ENCODE measurements around the gene SND1.
A peak's percentile ranks its signal among the peaks of the same experiment; 100 is the strongest.

The SND1 gene

GRCh38 chr7:127651556-127652332, at the start of gene SND1:
Gene SND1, plus strand, starts transcription at chr7:127652194. Its CDS starts 180 bp downstream, at chr7:127652374.
- Mint-ChIP-seq H3K27ac (no peak within 1 kb of the TSS), H3K4me1 (peaks cover 42% of the 10 kb centered on the region)
- DNase-seq (ENCODE audit: low spot score in 2 of 2): peak; percentile 89 to 99

DNA sequence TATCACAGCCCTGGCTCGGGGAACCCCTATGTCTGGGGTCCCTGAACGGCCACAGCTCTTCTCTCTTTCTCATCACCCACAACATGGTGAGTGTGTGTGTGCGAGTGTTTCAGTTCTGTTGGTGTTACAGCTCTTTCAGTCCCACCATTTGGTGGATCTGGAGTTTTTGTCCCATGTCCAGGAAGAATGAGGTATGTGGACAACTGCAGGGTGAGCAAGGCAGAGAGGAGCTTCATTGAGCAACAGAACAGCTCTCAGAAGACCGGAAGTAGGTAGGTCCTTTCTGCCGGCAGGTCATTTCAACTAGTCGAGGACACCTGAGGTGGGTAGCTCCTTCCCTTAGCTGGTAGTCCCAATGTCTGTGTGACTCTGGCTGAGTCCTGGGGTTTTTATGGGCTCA, 43.5 kb upstream of the SND1 start:
- Mint-ChIP-seq H3K4me3 (no peak overlapping the region), H3K36me3 (no peaks in the 10 kb centered on the region), H3K4me1 (no peaks in the 10 kb centered on the region), H3K9me3 (no peaks in the 10 kb centered on the region), H3K27ac (no peak overlapping the region)
- DNase-seq (ENCODE audit: low spot score in 2 of 2): no peak
- no peak for ATAC-seq

More at GRCh38 chr7:127651556-127652332, at the start of gene SND1:
- Mint-ChIP-seq H3K4me3 (no peak within 1 kb of the TSS), H3K9me3 (no peaks in the 10 kb centered on the region), H3K36me3 (peaks cover 49% of the 10 kb centered on the region)
- peak; percentile 95 for ATAC-seq

DNA sequence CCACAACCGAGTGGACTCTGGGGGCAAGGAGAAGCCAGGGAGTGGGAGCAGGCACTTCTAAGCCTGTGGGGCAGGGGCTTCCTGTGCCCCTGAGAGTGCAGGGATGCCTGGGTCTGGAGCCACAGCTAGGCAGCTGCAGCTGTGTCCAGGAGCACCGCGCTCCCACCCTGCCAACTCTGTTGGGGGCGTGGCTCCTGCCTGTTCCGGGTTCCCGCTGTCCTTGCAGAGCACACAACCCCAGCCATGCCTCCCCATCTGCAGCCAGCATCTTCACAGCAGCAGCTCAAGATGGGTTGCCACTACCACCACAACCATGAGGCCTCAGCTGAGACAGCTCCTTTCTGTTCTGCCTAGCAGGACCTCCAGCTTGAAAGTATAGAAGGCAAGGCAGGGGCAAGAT, 42.7 kb upstream of the SND1 start:
- DNase-seq (ENCODE audit: low spot score in 2 of 2) (no peak), ATAC-seq (no peak)
- Mint-ChIP-seq H3K4me3 (no peak overlapping the region), H3K4me1 (no peaks in the 10 kb centered on the region), H3K9me3 (no peaks in the 10 kb centered on the region), H3K27ac (no peak overlapping the region), H3K36me3 (no peaks in the 10 kb centered on the region)

GRCh38 chr7:127612263-127612662, 39.7 kb upstream of the SND1 start:
- no peaks in the 10 kb centered on the region for H3K36me3 Mint-ChIP-seq
- no peaks in the 10 kb centered on the region for H3K4me1 Mint-ChIP-seq
- DNase-seq (ENCODE audit: low spot score in 2 of 2): no peak
- no peaks in the 10 kb centered on the region for H3K9me3 Mint-ChIP-seq
- H3K4me3 Mint-ChIP-seq: no peak overlapping the region
- H3K27ac Mint-ChIP-seq: no peak overlapping the region
- ATAC-seq: no peak

DNA sequence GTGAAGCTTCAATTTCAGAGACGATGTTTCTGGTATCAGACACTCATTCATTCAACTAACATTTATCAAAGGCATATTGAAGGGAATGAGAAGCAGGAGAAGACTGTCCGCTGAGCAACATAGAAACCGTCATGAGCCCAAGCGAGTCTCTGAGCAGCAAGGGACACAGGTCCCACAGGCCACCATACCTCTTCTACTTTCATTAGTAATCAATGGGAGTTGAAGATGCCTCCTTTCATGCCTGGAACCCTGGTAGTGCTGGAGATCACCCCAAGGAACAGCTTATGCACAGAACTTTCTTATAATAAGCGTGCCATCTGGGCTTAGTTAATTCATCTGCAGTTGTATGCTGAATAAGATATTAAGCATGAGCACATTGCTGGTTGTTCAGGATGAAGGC, 35.3 kb upstream of the SND1 start:
- Mint-ChIP-seq H3K27ac (no peak overlapping the region), H3K4me3 (no peak overlapping the region), H3K4me1 (peaks cover 13% of the 10 kb centered on the region), H3K36me3 (no peaks in the 10 kb centered on the region), H3K9me3 (no peaks in the 10 kb centered on the region)
- DNase-seq (ENCODE audit: low spot score in 2 of 2): no peak
- no peak for ATAC-seq

- no peak for ATAC-seq
- H3K36me3 Mint-ChIP-seq: no peaks in the 10 kb centered on the region
These were observed 34.0 kb upstream of the SND1 start, which contains the start of gene PAX4 for GRCh38 chr7:127618042-127618441. Gene PAX4, minus strand, starts transcription at chr7:127618142. Its CDS starts 2,214 bp downstream, at chr7:127615928.

DNA sequence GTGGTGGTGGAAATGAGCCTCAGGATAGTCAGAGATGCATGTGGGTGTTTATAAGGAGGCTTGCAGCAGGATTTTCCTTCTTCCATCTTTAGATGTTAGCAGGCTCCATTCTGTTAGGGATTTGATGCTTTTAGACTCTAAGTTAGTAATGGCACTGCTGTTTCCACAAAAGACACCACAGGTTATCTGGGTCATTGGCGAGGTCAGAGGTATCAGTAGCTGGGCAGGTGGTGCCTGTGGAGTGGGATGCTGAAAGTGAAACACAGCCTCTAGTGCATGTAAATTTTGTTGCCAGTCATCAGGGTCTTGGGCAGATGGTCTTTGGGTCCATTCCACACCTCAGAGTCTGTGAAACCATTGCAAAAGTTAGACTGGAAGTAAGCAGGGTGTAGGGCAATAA, 33.2 kb upstream of the SND1 start:
- DNase-seq (ENCODE audit: low spot score in 2 of 2) (no peak), ATAC-seq (no peak)
- H3K4me1 Mint-ChIP-seq: peaks cover 13% of the 10 kb centered on the region
- H3K4me3 Mint-ChIP-seq: no peak overlapping the region
- no peaks in the 10 kb centered on the region for H3K36me3 Mint-ChIP-seq
- H3K9me3 Mint-ChIP-seq: no peaks in the 10 kb centered on the region
- no peak overlapping the region for H3K27ac Mint-ChIP-seq

More at GRCh38 chr7:127618042-127618441, 34.0 kb upstream of the SND1 start, which contains the start of gene PAX4:
- Mint-ChIP-seq H3K27ac (no peak within 1 kb of the TSS), H3K4me1 (peaks cover 13% of the 10 kb centered on the region), H3K9me3 (no peaks in the 10 kb centered on the region), H3K4me3 (no peak within 1 kb of the TSS)
- DNase-seq (ENCODE audit: low spot score in 2 of 2): no peak

- H3K27ac Mint-ChIP-seq: no peak overlapping the region
- H3K36me3 Mint-ChIP-seq: no peaks in the 10 kb centered on the region
- DNase-seq (ENCODE audit: low spot score in 2 of 2): no peak
- peaks cover 13% of the 10 kb centered on the region for H3K4me1 Mint-ChIP-seq
- H3K9me3 Mint-ChIP-seq: no peaks in the 10 kb centered on the region
- no peak overlapping the region for H3K4me3 Mint-ChIP-seq
- ATAC-seq: no peak
These were observed 32.2 kb upstream of the SND1 start for GRCh38 chr7:127619681-127620405.

DNA sequence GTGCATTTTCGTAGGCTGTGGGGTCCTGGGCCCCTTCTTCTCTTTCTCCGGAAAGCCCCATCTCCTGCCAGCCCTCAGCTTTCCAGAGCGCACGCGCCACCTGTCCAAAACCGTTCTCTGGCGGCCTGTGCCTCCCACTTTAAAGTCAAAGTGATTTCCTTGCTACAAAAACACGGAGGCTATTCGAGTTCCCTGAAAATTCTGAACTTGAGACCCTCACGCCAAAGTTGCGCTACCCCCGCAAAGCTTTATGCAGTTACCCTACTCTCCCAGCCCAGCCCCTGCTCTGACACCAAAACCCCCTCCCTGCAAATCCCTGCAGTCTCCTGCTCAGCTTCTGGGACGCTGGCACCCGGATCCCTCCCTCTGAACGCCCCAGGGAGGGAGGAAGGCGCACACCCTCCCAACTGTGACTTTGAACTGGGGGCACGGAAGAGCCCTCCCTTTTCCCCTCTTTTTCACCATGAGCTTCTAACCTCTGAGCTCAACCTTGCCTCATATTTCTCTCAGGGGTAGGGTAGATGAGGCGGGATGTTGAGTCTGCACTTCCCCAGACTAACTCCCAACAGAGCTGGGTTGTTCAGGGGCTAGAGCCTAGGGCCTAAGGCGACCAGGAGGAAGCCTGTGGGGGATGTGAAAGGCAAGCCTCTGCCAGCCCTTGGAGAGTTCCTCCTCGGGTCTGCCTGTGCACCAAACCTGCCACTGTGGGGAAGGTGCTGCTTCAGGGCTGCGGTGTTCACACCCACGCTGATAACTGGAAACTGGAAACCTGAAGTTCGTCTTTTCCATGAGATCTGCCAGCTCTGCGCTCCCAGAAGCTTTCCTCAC, 31.4 kb upstream of the SND1 start:
- ATAC-seq: peak; percentile 19

DNA sequence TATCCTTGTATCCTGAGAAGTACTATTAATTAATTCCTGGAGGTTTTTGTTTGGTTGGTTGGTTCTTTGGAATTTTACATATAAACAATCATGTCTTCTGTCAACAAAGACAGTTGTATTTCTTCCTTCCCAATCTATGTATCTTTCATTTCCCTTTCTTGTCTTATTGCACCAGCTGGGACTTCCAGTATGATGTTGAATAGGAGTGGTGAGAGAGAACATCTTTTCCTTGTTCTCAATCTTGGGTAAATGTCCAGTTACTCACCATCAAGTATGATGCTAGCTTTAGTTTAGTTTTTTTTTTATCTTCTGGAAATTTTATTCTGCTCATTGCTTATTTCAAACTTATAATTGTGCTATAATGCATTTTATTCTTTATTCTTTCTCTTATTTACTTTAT, 26.7 kb upstream of the SND1 start:
- H3K4me3 Mint-ChIP-seq: no peak overlapping the region
- no peak overlapping the region for H3K27ac Mint-ChIP-seq

More for the DNA sequence above, 31.4 kb upstream of the SND1 start:
- Mint-ChIP-seq H3K4me3 (peak overlapping the region; percentile 5), H3K9me3 (no peaks in the 10 kb centered on the region), H3K4me1 (peaks cover 13% of the 10 kb centered on the region), H3K36me3 (no peaks in the 10 kb centered on the region), H3K27ac (no peak overlapping the region)
- no peak for DNase-seq (ENCODE audit: low spot score in 2 of 2)

GRCh38 chr7:127628445-127628844, 23.5 kb upstream of the SND1 start:
- no peak for ATAC-seq
- Mint-ChIP-seq H3K4me3 (no peak overlapping the region), H3K4me1 (peaks cover 6% of the 10 kb centered on the region), H3K36me3 (no peaks in the 10 kb centered on the region), H3K9me3 (no peaks in the 10 kb centered on the region), H3K27ac (no peak overlapping the region)
- no peak for DNase-seq (ENCODE audit: low spot score in 2 of 2)

More for the DNA sequence above, 26.7 kb upstream of the SND1 start:
- Mint-ChIP-seq H3K4me1 (peaks cover 16% of the 10 kb centered on the region), H3K9me3 (no peaks in the 10 kb centered on the region), H3K36me3 (no peaks in the 10 kb centered on the region)
- DNase-seq (ENCODE audit: low spot score in 2 of 2): no peak
- ATAC-seq: no peak

GRCh38 chr7:127629268-127629854, 22.6 kb upstream of the SND1 start:
- ATAC-seq: peak; percentile 71
- Mint-ChIP-seq H3K4me1 (peaks cover 6% of the 10 kb centered on the region), H3K36me3 (no peaks in the 10 kb centered on the region), H3K4me3 (no peak overlapping the region), H3K27ac (no peak overlapping the region), H3K9me3 (no peaks in the 10 kb centered on the region)
- DNase-seq (ENCODE audit: low spot score in 2 of 2): peak in 1 of 2 donors; percentile 57

GRCh38 chr7:127632276-127632910, 19.6 kb upstream of the SND1 start:
- no peak for DNase-seq (ENCODE audit: low spot score in 2 of 2)
- H3K36me3 Mint-ChIP-seq: no peaks in the 10 kb centered on the region
- H3K4me3 Mint-ChIP-seq: no peak overlapping the region
- peaks cover 6% of the 10 kb centered on the region for H3K4me1 Mint-ChIP-seq
- no peak overlapping the region for H3K27ac Mint-ChIP-seq
- H3K9me3 Mint-ChIP-seq: no peaks in the 10 kb centered on the region
- no peak for ATAC-seq

DNA sequence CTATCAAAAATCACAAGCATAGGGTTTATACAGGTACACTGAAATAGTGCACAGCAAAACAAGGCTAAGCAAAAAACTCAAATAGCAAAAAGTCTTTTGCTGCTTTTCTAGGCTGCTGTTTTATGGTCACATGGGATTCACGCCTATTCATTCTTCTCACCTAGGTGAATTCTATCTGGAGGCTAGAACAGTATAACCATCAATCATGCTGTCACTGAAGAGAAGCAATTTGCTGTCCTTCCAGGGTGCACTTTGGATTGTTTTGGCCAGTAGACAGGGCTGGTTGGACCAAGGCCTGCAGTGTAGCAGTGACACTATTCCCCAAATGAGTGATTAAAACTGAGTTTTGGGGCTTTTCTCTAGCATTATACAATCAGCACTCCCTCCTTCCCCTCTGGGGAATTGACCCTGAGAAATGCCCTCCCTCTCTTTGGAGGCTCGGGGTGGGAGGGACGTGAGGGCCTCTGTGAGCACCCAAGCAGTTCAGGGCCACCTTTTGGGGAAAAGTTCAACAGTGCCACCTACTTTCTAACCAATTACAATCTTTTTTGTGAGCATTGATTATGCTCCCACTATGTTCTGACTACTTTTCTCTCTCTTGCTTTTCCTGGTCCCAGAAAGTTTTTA, 16.2 kb upstream of the SND1 start:
- H3K9me3 Mint-ChIP-seq: no peaks in the 10 kb centered on the region
- no peak for ATAC-seq
- no peaks in the 10 kb centered on the region for H3K4me1 Mint-ChIP-seq
- H3K27ac Mint-ChIP-seq: no peak overlapping the region
- H3K4me3 Mint-ChIP-seq: no peak overlapping the region
- no peak for DNase-seq (ENCODE audit: low spot score in 2 of 2)
- H3K36me3 Mint-ChIP-seq: no peaks in the 10 kb centered on the region
